Measurements from ENCODE around the gene EHBP1L1. TPM values are rescaled to one million over a fixed set of nuclear protein-coding genes. Genes with fewer than 3 reads are reported as not detected.

The EHBP1L1 gene
- total RNA-seq, 1 experiment from 2014 or later = 105 TPM

GRCh38 chr11:65583589-65583988 is 7.7 kb downstream of the EHBP1L1 start:
- CTCF ChIA-PET = interaction anchor here (1.4 kb wide), 1 partner anchor 10 kb away, joined by 5 read pairs; no protein-coding TSS in a partner anchor

More at GRCh38 chr11:65583589-65583988, 7.7 kb downstream of the EHBP1L1 start:
- Histone ChIP-seq H3K9me3 (ENCODE audit: control insufficient read depth in 1 of 2, insufficient read depth in 1 of 2, low read depth in 1 of 2, low read length in 2 of 2) (no peaks in the 10 kb centered on the region), H3K4me1 (ENCODE audit: control insufficient read depth in 1 of 2, insufficient read depth in 2 of 2, low read length in 2 of 2) (peaks cover 12 to 22% of the 10 kb centered on the region in 2 experiments), H3K9ac (ENCODE audit: low read length) (no peak overlapping the region), H3K4me2 (ENCODE audit: low read length) (no peak overlapping the region), H3K4me3 (replicated peaks in 1 of 2; ENCODE audit: low read depth in 1 of 2, low read length in 2 of 2) (no peak overlapping the region), H3K27me3 (ENCODE audit: insufficient read depth, low read length) (no peaks in the 10 kb centered on the region), H3K27ac (ENCODE audit: low read depth, low read length) (no peak overlapping the region), H2AFZ (ENCODE audit: low read depth, low read length, poor library complexity, severe bottlenecking) (no peak overlapping the region), H3K79me2 (ENCODE audit: insufficient read depth, low read length) (no peaks in the 10 kb centered on the region), H4K20me1 (ENCODE audit: insufficient read depth) (no peaks in the 10 kb centered on the region), H3K9me2 (ENCODE audit: insufficient read depth) (no peaks in the 10 kb centered on the region), H3K36me3 (ENCODE audit: control insufficient read depth in 1 of 2, insufficient read depth in 2 of 2, low read length in 2 of 2) (peaks cover 2 to 4% of the 10 kb centered on the region in 2 experiments; a peak in 2 of 4 replicates)
- BruUV-seq (replicated peaks) = no TSS peak
- RAD21 ChIA-PET (ENCODE audit: low non-redundant PET in 1 of 2, low total read pairs in 2 of 2, uncharacterized antibody in 2 of 2, unreplicated experiment in 2 of 2) = no interaction called here
- intact Hi-C loops (cut with micrococcal nuclease) = no loop called here
- no peak for TF ChIP-seq JUND (IDR thresholded peaks at IDR 0.05)
- no peak for TF ChIP-seq POLR2A (IDR thresholded peaks at IDR 0.05; ENCODE audit: borderline replicate concordance, extremely low read depth, insufficient read depth, insufficient read length)
- TF ChIP-seq SP1 (IDR thresholded peaks at IDR 0.05; ENCODE audit: low read depth) = no peak
- TF ChIP-seq TCF7L2 (IDR thresholded peaks at IDR 0.05; ENCODE audit: borderline replicate concordance, extremely low read depth, insufficient read depth, insufficient read length) = no peak
- TF ChIP-seq EZH2 (IDR thresholded peaks at IDR 0.05) = no peak
- TF ChIP-seq RAD21 (IDR thresholded peaks at IDR 0.05; ENCODE audit: low read depth) = no peak
- TF ChIP-seq CEBPB (IDR thresholded peaks at IDR 0.05; ENCODE audit: low read depth) = no peak
- no peak for TF ChIP-seq CTCF (IDR thresholded peaks at IDR 0.05 in 2 of 3, conservative IDR thresholded peaks at IDR 0.05 in 1 of 3; ENCODE audit: borderline replicate concordance in 1 of 3, insufficient read depth in 1 of 3, low read depth in 2 of 3, low read length in 2 of 3)
- TF ChIP-seq ZFX (IDR thresholded peaks at IDR 0.05) = no peak
- no peak for TF ChIP-seq ZNF274 (IDR thresholded peaks at IDR 0.05; ENCODE audit: low read depth, low read length)
- no peak for TF ChIP-seq POLR2AphosphoS5 (IDR thresholded peaks at IDR 0.05; ENCODE audit: low read depth, low read length)
- no peak for TF ChIP-seq FOSL1 (IDR thresholded peaks at IDR 0.05; ENCODE audit: low read depth)
- no peak for TF ChIP-seq MAX (IDR thresholded peaks at IDR 0.05)
- no peak for TF ChIP-seq EGR1 (IDR thresholded peaks at IDR 0.05; ENCODE audit: low read depth)
- no peak for ATAC-seq
- POLR2A ChIA-PET = no interaction called here
- DNase-seq (ENCODE audit: low read depth, low spot score) = no peak
